CD8-positive, alpha-beta memory T cell (primary cell): ENCODE results near the gene HIF1A. TPM values are rescaled to one million over a fixed set of nuclear protein-coding genes. Genes with fewer than 3 reads are reported as not detected.
A peak's percentile ranks its signal among the peaks of the same experiment; 100 is the strongest.

Experiments used
- CTCF ChIA-PET: fragments of 350-600 bp; sonication (Branson Sonifier 250); formaldehyde crosslinking; loops from one replicate; lab custom pipeline; 2021; ENCODE audit warnings: antibody characterized with exemption; lab: Charles Lee
- POLR2A ChIA-PET: fragments of 350-600 bp; sonication (Branson Sonifier 250); formaldehyde crosslinking; loops from one replicate; lab custom pipeline; 2021; ENCODE audit warnings: antibody characterized with exemption; lab: Charles Lee
- DNase-seq, 5 donors: peaks; one replicate each; pipeline versions ENCODE4 v3.0.0 to v3.0.0-alpha.2; 2020 to 2022; ENCODE audit warnings: mixed read lengths in 1 of 5
- H3K27ac ChIP-seq: one replicate; pipeline ENCODE4 v1.7.0; 2013; ENCODE audit warnings: low read depth, mild to moderate bottlenecking, low read length, moderate library complexity
- H3K27me3 ChIP-seq: 2 replicates; pipeline ENCODE4 v1.7.0; 2013; ENCODE audit warnings: low read length, mild to moderate bottlenecking; ENCODE audit not compliant: insufficient read depth, poor library complexity, severe bottlenecking
- H3K36me3 ChIP-seq: 2 replicates; pipeline ENCODE4 v1.7.0; 2013; ENCODE audit warnings: mild to moderate bottlenecking, low read length, moderate library complexity; ENCODE audit not compliant: insufficient read depth
- H3K4me1 ChIP-seq: 2 replicates; pipeline ENCODE4 v1.7.0; 2013; ENCODE audit warnings: mild to moderate bottlenecking, low read length, moderate library complexity; ENCODE audit not compliant: insufficient read depth
- H3K4me3 ChIP-seq: 2 replicates; pipeline ENCODE4 v1.7.0; 2013; ENCODE audit warnings: mild to moderate bottlenecking, low read length
- H3K9me3 ChIP-seq: 2 replicates; pipeline ENCODE4 v1.7.0; 2013; ENCODE audit warnings: mild to moderate bottlenecking, low read length
- H3K27ac Mint-ChIP-seq, 8 donors: one replicate each; pipeline ENCODE4 v1.8.0; 2020 to 2021; ENCODE audit warnings: mixed read lengths in 8 of 8, mild to moderate bottlenecking in 6 of 8, inconsistent platforms in 3 of 8, moderate library complexity in 3 of 8
- H3K27me3 Mint-ChIP-seq, 2 donors: one replicate each; pipeline ENCODE4 v1.8.0; 2020 to 2021; ENCODE audit warnings: mixed read lengths in 2 of 2, mild to moderate bottlenecking in 1 of 2, moderate library complexity in 1 of 2
- H3K36me3 Mint-ChIP-seq, 3 donors: one replicate each; pipeline ENCODE4 v1.8.0; 2020 to 2021; ENCODE audit warnings: mixed read lengths in 3 of 3, inconsistent platforms in 1 of 3, mild to moderate bottlenecking in 1 of 3
- H3K4me1 Mint-ChIP-seq, 3 donors: one replicate each; pipeline ENCODE4 v1.8.0; 2020 to 2021; ENCODE audit warnings: mixed read lengths in 3 of 3, inconsistent platforms in 1 of 3, mild to moderate bottlenecking in 1 of 3
- H3K4me3 Mint-ChIP-seq, 7 donors: one replicate each; pipeline ENCODE4 v1.8.0; 2020 to 2021; ENCODE audit warnings: mixed read lengths in 7 of 7, mild to moderate bottlenecking in 6 of 7, moderate library complexity in 4 of 7, inconsistent platforms in 2 of 7
- H3K9me3 Mint-ChIP-seq, 5 donors: one replicate each; pipeline ENCODE4 v1.8.0; 2020 to 2022; ENCODE audit warnings: mixed read lengths in 5 of 5, mild to moderate bottlenecking in 3 of 5, moderate library complexity in 2 of 5, inconsistent platforms in 1 of 5
- polyA plus RNA-seq: library from polyadenylated mRNA; unstranded; fragments of 300-500 nt; fragmentation: Illumina TruSeq; gene quantifications from one replicate; pipeline ENCODE4 v1.2.3, GENCODE V29; 2021
- total RNA-seq, 2 experiments: library from RNA; stranded (reverse); gene quantifications; one replicate each; pipeline ENCODE4 v1.2.3, GENCODE V29; 2021

Gene HIF1A
- total and polyA plus RNA-seq, 3 experiments from 2014 or later = 49.6 to 139 (median 130) TPM

DNA sequence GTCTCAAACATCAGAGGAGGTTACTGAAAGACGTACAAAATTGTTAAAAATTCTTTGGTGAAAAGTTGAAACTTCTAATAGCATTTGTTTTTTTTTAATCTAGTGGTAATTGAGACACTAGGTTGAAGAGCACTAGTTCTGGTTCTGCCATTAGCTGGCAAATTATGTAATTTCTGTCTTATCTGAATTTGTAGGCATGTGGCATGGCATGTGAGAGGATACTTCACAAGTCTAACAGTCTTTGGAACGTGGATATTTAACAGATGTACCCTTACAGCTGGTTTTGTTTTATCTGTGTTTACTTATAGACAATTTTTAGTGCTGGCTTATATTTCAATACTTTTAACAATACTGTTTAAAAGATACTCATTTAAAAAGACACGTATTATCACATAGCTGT is 72.9 kb downstream of the HIF1A start:
- POLR2A ChIA-PET = no interaction called here
- H3K27ac Mint-ChIP-seq = no peak overlapping the region

DNA sequence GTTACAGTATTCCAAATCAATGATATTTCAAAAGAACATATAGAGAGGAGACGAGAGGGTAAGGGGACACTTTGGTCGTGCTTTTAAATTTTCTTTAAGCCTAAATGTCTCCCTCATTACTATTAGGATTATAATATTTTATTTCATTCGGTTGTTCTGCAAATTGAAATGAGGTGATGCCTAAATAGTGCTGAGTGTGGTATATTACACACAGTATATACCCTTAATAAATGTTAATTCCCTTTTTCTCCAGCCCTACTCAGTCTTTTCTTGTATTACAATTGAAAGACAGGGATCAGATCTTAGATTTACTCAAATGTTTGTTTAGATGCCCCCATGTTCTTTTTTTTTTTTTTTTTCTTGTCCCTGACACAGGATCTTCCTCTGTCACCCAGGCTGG is 74.6 kb downstream of the HIF1A start:
- POLR2A ChIA-PET = no interaction called here
- H3K27ac Mint-ChIP-seq = no peak overlapping the region

More for the DNA sequence above, 72.9 kb downstream of the HIF1A start:
- Histone ChIP-seq H3K9me3 (no peaks in the 10 kb centered on the region), H3K4me3 (no peak overlapping the region), H3K4me1 (peaks cover 14% of the 10 kb centered on the region), H3K36me3 (no peaks in the 10 kb centered on the region), H3K27me3 (no peaks in the 10 kb centered on the region), H3K27ac (no peak overlapping the region)
- Mint-ChIP-seq H3K27me3 (no peaks in the 10 kb centered on the region), H3K36me3 (peaks cover 0 to 54% (median 19%) of the 10 kb centered on the region in 3 donors), H3K4me1 (peaks cover 22 to 35% (median 33%) of the 10 kb centered on the region in 3 donors), H3K9me3 (no peaks in the 10 kb centered on the region), H3K4me3 (no peak overlapping the region)
- no peak for DNase-seq
- CTCF ChIA-PET = no interaction called here

DNA sequence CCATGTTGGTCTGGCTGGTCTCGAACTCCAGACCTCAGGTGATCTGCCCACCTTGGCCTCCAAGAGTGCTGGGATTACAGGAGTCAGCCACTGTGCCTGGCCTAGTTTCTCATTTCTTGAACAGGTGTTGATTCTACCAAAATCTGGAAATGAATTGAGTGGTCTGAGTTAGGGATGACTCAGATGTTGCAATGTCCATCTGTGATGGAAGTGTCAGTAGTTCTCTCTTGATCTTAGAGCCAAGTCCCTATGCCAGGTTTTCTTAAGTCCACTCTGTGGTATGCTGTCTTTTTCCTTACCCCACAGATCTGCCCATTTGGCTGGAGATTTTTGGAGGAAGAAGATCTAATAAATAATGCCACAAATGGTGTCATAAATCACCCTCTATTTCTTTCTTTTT is 79.5 kb downstream of the HIF1A start:
- no peaks in the 10 kb centered on the region for H3K27me3 ChIP-seq
- ChIA-PET POLR2A (no interaction called here), CTCF (no interaction called here)
- no peak for DNase-seq
- peaks cover 4% of the 10 kb centered on the region for H3K4me1 ChIP-seq
- Mint-ChIP-seq H3K27me3 (no peaks in the 10 kb centered on the region), H3K36me3 (peaks cover 4 to 72% (median 27%) of the 10 kb centered on the region in 3 donors), H3K4me3 (no peak overlapping the region), H3K9me3 (no peaks in the 10 kb centered on the region), H3K27ac (no peak overlapping the region), H3K4me1 (peaks cover 6 to 11% (median 9%) of the 10 kb centered on the region in 3 donors)
- no peaks in the 10 kb centered on the region for H3K9me3 ChIP-seq
- H3K36me3 ChIP-seq = no peaks in the 10 kb centered on the region
- H3K27ac ChIP-seq = no peak overlapping the region
- H3K4me3 ChIP-seq = no peak overlapping the region

More for the DNA sequence above, 74.6 kb downstream of the HIF1A start:
- Histone ChIP-seq H3K27me3 (no peaks in the 10 kb centered on the region), H3K4me1 (no peaks in the 10 kb centered on the region), H3K9me3 (no peaks in the 10 kb centered on the region), H3K27ac (no peak overlapping the region), H3K36me3 (no peaks in the 10 kb centered on the region), H3K4me3 (no peak overlapping the region)
- Mint-ChIP-seq H3K4me3 (no peak overlapping the region), H3K4me1 (peaks cover 13 to 18% (median 17%) of the 10 kb centered on the region in 3 donors), H3K9me3 (no peaks in the 10 kb centered on the region), H3K27me3 (no peaks in the 10 kb centered on the region), H3K36me3 (peaks cover 4 to 62% (median 23%) of the 10 kb centered on the region in 3 donors)
- no peak for DNase-seq
- CTCF ChIA-PET = no interaction called here

DNA sequence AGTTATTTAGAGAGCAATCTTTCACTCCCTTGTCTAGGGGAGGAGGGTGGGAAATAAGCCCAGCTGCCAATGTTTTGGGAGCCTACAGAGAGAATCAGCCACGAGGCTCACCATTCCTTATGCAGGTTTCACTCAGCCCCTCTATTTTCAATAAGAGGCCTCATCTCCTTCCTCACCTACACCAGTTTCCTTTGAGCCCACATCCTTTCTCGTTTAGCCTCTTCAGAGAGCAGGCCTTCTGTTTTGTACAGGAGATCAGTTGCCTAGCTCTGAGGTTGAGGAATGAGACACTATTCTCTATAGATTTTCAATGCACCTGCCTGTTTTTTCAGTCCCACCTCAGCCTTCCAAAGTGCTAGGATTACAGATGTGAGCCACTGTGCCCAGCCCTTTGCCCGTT is 84.8 kb downstream of the HIF1A start:
- Histone ChIP-seq H3K27me3 (no peaks in the 10 kb centered on the region), H3K4me3 (no peak overlapping the region), H3K27ac (no peak overlapping the region), H3K4me1 (peaks cover 23% of the 10 kb centered on the region), H3K36me3 (no peaks in the 10 kb centered on the region), H3K9me3 (no peaks in the 10 kb centered on the region)
- peaks cover 5 to 69% (median 25%) of the 10 kb centered on the region in 3 donors for H3K36me3 Mint-ChIP-seq
- peak in 2 of 5 donors; percentile 5 to 45 for DNase-seq
- peaks cover 15 to 20% (median 19%) of the 10 kb centered on the region in 3 donors for H3K4me1 Mint-ChIP-seq
- peaks cover 0 to 2% of the 10 kb centered on the region in 2 donors for H3K27me3 Mint-ChIP-seq
- ChIA-PET CTCF (interaction anchor here (1.0 kb wide), 1 partner anchor 304 kb away, joined by 3 read pairs; no protein-coding TSS in a partner anchor), POLR2A (no interaction called here)
- H3K9me3 Mint-ChIP-seq = no peaks in the 10 kb centered on the region
- H3K4me3 Mint-ChIP-seq = peak overlapping the region in 4 of 7 donors; percentile 4 to 54 (median 26)
- peak overlapping the region in 5 of 8 donors; percentile 32 to 88 (median 70) for H3K27ac Mint-ChIP-seq

DNA sequence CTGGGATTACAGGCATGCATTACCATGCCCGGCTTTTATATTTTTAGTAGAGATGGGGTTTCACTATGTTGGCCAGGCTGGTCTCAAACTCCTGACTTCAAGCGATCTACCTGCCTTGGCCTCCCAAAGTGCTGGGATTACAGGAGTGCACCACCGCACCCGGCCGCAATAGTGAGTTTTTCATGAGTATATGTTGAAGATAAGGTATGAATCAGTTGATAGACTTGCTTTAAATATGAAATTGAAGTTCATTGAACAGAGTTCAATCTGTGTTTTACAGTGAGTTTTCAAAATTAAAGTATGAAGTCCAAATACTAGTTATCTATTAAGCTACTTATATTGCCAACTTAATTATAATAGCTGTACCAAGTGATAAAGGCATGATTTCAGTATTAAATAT is 102.0 kb downstream of the HIF1A start:
- DNase-seq = no peak
- peaks cover 4 to 19% (median 7%) of the 10 kb centered on the region in 3 donors for H3K36me3 Mint-ChIP-seq
- ChIA-PET POLR2A (no interaction called here), CTCF (no interaction called here)
- no peaks in the 10 kb centered on the region for H3K9me3 ChIP-seq
- H3K27me3 Mint-ChIP-seq = no peaks in the 10 kb centered on the region
- no peaks in the 10 kb centered on the region for H3K27me3 ChIP-seq
- H3K9me3 Mint-ChIP-seq = no peaks in the 10 kb centered on the region
- H3K4me1 Mint-ChIP-seq = peaks cover 0 to 13% (median 7%) of the 10 kb centered on the region in 3 donors
- H3K36me3 ChIP-seq = no peaks in the 10 kb centered on the region
- no peaks in the 10 kb centered on the region for H3K4me1 ChIP-seq
- no peak overlapping the region for H3K4me3 ChIP-seq
- H3K27ac Mint-ChIP-seq = no peak overlapping the region
- H3K4me3 Mint-ChIP-seq = no peak overlapping the region
- no peak overlapping the region for H3K27ac ChIP-seq

Other genes starting within 250 kb of the HIF1A start
- gene SNAPC1, start 66.9 kb downstream of the HIF1A start, total RNA-seq = 1 to 10 TPM; 7.0 to 8.5 TPM
- 4.8 TPM for gene SNAPC1, start 66.9 kb downstream of the HIF1A start, polyA plus RNA-seq
- not detected for gene SYT16, start 117.2 kb downstream of the HIF1A start, total RNA-seq
- gene SYT16, start 117.2 kb downstream of the HIF1A start, polyA plus RNA-seq = not detected